ENCODE results near the gene STAT6.
A peak's percentile ranks its signal among the peaks of the same experiment; 100 is the strongest.

Gene STAT6

DNA sequence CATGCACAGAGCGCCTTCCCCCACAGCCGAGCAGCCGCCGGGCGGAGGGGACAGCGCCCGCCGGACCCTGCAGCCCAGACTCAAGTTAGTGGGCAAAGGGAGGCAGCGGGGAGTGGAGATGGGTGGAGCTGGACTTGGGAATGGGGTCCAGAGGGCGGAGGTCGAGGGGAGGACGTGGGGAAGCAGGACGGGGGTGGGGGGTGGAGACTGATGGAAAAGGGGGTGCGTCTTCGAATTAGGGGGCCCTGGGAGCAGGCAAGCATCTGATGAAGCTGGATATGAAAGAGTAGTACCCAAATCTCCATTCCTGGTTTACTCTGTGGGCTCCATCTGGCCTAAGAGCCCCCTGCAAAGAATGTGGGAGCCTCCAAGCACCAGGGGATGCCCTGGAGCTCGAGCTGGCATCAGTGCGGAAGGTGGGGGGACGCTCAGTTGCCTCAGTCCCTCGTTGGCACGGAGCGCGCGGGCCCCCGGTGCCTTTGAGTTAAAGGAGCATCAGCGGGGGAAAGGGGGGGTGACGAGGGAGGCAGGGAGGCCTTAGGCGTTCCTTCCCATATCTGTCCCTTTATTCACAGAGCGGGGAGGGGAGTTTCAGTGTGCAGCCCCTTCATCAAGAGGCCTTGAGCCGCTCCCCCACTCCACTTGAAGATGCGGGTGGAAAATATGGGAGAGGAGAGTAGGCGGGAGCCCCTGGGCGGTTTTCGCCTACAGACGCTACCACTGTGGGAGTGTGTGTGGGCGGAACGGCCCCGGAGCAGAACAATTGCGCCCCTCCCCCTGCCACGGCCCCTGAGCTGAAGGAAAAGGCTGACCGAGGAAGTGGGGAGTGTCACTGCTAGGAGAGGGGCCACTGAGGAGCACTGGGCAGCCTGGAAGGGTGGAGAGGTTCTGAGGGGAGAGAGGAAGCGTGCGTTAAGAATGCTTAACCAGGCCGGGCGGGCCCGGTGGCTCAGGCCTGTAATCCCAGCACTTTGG, 21.6 kb downstream of the STAT6 start:
- DNase-seq (ENCODE audit: low read depth), result peak; percentile 49
- TF ChIP-seq, protein P1, sequence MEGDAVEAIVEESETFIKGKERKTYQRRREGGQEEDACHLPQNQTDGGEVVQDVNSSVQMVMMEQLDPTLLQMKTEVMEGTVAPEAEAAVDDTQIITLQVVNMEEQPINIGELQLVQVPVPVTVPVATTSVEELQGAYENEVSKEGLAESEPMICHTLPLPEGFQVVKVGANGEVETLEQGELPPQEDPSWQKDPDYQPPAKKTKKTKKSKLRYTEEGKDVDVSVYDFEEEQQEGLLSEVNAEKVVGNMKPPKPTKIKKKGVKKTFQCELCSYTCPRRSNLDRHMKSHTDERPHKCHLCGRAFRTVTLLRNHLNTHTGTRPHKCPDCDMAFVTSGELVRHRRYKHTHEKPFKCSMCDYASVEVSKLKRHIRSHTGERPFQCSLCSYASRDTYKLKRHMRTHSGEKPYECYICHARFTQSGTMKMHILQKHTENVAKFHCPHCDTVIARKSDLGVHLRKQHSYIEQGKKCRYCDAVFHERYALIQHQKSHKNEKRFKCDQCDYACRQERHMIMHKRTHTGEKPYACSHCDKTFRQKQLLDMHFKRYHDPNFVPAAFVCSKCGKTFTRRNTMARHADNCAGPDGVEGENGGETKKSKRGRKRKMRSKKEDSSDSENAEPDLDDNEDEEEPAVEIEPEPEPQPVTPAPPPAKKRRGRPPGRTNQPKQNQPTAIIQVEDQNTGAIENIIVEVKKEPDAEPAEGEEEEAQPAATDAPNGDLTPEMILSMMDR (conservative IDR thresholded peaks at IDR 0.05; ENCODE audit: low read length), result no peak
- peak overlapping the region; percentile 90 for H3K4me3 ChIP-seq (ENCODE audit: low read length)

- peak within 1 kb of the TSS; percentile 90 for H3K4me3 ChIP-seq (ENCODE audit: low read length)
- TF ChIP-seq, protein P1 (conservative IDR thresholded peaks at IDR 0.05; ENCODE audit: low read length), result no peak
- peak; percentile 98 for DNase-seq (ENCODE audit: low read depth)
Observed at GRCh38 chr12:57088354-57089270, 22.6 kb downstream of the STAT6 start, which contains the start of gene NAB2. Gene NAB2, plus strand, starts transcription at chr12:57089114. Its CDS starts 158 bp downstream, at chr12:57089272.

GRCh38 chr12:57087691-57088353, 23.3 kb downstream of the STAT6 start:
- TF ChIP-seq, protein P1 (conservative IDR thresholded peaks at IDR 0.05; ENCODE audit: low read length), result no peak
- peak overlapping the region; percentile 79 for H3K4me3 ChIP-seq (ENCODE audit: low read length)
- DNase-seq (ENCODE audit: low read depth), result peak; percentile 96

- peak; percentile 89 for DNase-seq (ENCODE audit: low read depth)
- TF ChIP-seq, protein P1 (conservative IDR thresholded peaks at IDR 0.05; ENCODE audit: low read length), result no peak
- H3K4me3 ChIP-seq (ENCODE audit: low read length), result peak overlapping the region; percentile 79
Observed at GRCh38 chr12:57087010-57087690, 24.0 kb downstream of the STAT6 start.

DNA sequence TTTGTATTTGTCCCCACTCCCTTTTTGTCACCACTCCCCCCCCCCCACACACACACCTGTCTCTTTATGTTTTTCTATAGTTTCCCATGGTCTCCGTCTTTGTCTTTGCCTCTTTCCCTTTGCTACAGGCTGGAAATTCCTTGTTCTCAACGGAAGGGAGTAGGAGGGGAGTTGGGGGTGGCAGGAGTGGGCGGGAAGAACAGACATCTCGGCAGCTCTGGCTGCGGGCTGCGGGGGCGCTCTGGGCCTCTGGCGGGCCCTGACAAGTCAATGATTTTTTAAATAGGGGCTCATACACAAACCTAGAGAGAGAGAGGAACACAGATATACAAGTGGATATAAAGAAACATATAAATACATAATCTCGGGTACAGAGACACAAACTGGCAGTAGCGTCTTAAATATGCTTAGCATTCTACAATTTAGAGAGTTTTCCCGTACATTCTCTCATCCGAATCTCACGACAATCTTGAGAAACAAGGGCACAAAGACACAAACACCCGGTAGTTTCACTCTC, 24.6 kb downstream of the STAT6 start:
- TF ChIP-seq, protein P1 (conservative IDR thresholded peaks at IDR 0.05; ENCODE audit: low read length), result peak; percentile 43
- DNase-seq (ENCODE audit: low read depth), result peak; percentile 67
- H3K4me3 ChIP-seq (ENCODE audit: low read length), result peak overlapping the region; percentile 79

DNA sequence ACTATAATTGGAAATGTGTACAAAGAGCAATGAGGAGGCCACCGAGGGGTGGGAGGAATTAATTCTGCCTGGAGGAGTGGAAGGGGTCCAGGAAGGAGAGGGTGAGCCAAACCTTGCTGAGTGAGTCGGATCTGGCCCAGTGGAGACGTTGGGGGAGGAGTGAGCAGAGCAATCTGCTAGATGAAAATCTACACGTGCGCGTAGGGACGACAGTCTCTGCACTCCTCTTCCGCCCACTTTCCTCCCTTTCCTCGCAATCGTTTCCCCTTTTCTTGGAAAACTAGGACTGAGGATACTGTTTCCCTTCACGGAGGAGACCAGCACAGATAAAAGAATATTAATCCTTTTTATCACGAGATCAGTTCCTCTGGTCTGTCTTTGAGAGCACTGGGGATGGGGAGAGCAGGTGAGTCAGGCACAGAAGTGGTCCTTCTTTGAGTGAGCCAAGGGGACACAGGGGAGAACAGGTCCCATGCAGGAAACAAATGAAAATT, 25.1 kb downstream of the STAT6 start:
- DNase-seq (ENCODE audit: low read depth), result peak; percentile 57
- TF ChIP-seq, protein P1 (conservative IDR thresholded peaks at IDR 0.05; ENCODE audit: low read length), result no peak
- H3K4me3 ChIP-seq (ENCODE audit: low read length), result peak overlapping the region; percentile 79
